Measurements from ENCODE around the gene ANKRD13B.

DNA sequence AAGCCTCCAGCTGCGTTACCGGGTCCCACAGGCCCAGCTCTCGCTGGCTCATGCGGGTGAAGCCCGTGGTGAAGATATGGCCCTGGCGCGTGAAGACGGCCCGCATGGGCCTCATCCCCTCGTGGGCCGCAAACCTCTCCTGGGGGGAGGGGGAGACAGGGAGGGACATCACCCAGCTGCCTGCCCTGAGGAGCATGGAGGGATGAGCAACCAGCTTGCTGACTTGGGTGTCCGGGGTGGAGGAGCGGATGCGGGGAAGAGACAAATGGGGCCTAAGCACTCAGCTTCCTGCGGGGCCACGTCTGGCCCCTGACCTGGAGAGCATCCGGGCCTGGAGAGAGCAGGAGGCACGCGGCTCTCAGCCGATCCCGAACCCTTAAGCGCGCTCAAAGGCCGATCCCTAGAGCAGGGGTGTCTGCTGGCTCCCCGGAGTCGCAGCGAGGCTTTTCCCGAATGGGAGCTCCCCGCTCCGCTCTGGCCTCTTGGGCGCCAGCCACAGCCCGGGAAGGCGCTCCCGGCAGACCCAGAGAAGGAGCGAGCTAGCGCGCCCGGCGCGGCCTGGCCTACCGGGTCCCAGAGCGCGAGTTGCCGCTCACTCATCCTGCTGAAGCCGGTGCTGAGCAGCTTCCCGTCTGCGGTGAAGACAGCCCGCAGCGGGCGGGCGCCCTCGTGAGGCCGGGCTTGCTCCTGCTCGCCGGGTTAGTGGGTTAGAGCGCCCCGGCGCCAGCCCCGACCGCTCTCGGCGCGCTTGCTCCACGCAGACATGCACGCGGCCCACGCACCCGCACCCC, 24.7 kb downstream of the ANKRD13B start:
- TF ChIP-seq, protein P1, sequence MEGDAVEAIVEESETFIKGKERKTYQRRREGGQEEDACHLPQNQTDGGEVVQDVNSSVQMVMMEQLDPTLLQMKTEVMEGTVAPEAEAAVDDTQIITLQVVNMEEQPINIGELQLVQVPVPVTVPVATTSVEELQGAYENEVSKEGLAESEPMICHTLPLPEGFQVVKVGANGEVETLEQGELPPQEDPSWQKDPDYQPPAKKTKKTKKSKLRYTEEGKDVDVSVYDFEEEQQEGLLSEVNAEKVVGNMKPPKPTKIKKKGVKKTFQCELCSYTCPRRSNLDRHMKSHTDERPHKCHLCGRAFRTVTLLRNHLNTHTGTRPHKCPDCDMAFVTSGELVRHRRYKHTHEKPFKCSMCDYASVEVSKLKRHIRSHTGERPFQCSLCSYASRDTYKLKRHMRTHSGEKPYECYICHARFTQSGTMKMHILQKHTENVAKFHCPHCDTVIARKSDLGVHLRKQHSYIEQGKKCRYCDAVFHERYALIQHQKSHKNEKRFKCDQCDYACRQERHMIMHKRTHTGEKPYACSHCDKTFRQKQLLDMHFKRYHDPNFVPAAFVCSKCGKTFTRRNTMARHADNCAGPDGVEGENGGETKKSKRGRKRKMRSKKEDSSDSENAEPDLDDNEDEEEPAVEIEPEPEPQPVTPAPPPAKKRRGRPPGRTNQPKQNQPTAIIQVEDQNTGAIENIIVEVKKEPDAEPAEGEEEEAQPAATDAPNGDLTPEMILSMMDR (optimal IDR thresholded peaks at IDR 0.05 in 1 of 3, IDR thresholded peaks at IDR 0.05 in 1 of 3, conservative IDR thresholded peaks at IDR 0.05 in 1 of 3; ENCODE audit: extremely low read depth in 1 of 3, insufficient read depth in 2 of 3, low read length in 3 of 3), result peak; percentile 58 to 97 (median 91)
- no peak for TF ChIP-seq EZH2 (IDR thresholded peaks at IDR 0.05; ENCODE audit: low read length)
